ENCODE measurements around the gene ERICH6B. TPM values are rescaled to one million over a fixed set of nuclear protein-coding genes. Genes with fewer than 3 reads are reported as not detected.
A peak's percentile ranks its signal among the peaks of the same experiment; 100 is the strongest.

ERICH6B gene
- total RNA-seq, 1 experiment from 2014 or later: not detected

DNA sequence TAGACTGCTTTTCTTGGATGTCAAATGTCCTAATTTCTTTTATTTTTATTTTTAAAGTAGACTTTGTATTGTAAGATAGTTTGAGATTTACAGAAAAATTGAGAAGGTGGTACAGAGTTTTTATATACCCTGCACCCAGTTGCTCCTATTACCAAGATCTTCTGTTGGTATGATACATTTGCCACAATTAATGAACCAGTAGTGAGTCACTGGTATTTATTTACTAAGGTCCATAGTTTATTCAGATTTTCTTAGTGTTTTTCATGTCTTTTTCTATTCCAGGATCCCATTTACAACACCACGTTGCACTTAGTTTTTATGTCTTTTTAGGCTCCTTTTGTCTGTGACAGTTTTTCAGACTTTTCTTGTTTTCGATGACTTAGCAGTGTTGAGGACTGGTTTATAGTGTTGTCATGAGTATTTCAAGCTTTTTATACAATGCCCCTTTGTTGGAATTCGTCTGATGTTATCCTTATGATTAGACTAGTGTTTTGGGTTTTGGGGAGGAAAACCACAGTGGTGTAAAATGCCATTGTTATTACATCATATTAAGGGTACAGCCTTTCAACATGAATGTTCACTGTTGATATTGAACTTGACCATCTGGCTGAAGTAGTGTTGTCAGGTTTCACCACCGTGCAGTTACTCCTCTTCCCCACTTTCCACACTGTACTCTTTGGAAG, 114.9 kb downstream of the ERICH6B start:
- peak; percentile 78 for DNase-seq (ENCODE audit: low read depth)

DNA sequence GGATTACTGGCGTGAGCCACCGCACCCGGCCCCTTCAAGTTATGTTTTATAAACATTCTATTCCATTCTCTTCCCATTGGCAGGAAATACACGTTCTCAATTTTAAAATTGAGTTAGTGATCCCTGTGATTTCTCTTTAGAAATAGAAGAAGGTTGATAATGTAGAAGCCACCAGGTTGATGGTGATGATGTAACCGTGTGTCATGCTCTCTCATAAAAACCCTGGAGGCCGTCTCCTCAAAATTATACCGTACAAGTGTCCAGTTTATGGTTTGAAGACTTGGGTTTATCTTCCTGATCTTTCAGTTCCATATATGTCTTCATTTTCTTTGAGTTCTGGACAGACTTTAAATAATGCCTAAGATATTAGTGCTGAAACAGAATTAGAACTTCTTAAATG, 118.6 kb downstream of the ERICH6B start:
- no peak for DNase-seq (ENCODE audit: low read depth)

DNA sequence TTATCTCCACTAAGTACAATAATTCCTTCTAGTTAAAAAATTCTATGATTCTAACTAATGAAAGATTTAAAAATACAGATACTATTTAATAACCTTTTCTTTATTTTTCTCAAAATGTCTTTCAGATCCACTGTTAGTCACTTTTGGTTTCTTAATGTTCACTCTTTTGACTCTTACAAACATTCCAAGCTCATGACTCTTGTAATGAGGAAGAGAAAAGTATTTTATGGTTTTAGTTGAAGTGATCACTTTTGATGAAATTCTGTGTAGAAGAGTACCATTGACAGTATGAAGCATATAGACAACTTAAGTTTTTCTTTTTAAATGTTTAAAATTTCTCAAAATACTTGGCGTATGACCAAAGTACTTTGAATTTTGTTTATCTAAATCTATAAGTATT, 123.0 kb downstream of the ERICH6B start:
- DNase-seq (ENCODE audit: low read depth): no peak

Other genes starting within 250 kb of the ERICH6B start
- 1.9 and 3.1 TPM in 2 replicates for gene SLC25A30, start 197.4 kb downstream of the ERICH6B start, total RNA-seq (2014; rRNA removed; shearing (Covaris generic))
- gene COG3, start 150.8 kb downstream of the ERICH6B start, total RNA-seq (2014; rRNA removed; shearing (Covaris generic)): 19.1 and 20.7 TPM in 2 replicates
- not detected in 2 replicates for gene CBY2, start 86.6 kb upstream of the ERICH6B start, total RNA-seq (2014; rRNA removed; shearing (Covaris generic))
- 0.06 and 0.12 TPM in 2 replicates for gene SIAH3, start 236.0 kb upstream of the ERICH6B start, total RNA-seq (2014; rRNA removed; shearing (Covaris generic))